Measurements from ENCODE around the gene LRRC15. TPM values are rescaled to one million over a fixed set of nuclear protein-coding genes. Genes with fewer than 3 reads are reported as not detected.

Gene LRRC15
- total RNA-seq, 8 experiments from 2014 or later = 0.05 to 0.71 (median 0.21) TPM

DNA sequence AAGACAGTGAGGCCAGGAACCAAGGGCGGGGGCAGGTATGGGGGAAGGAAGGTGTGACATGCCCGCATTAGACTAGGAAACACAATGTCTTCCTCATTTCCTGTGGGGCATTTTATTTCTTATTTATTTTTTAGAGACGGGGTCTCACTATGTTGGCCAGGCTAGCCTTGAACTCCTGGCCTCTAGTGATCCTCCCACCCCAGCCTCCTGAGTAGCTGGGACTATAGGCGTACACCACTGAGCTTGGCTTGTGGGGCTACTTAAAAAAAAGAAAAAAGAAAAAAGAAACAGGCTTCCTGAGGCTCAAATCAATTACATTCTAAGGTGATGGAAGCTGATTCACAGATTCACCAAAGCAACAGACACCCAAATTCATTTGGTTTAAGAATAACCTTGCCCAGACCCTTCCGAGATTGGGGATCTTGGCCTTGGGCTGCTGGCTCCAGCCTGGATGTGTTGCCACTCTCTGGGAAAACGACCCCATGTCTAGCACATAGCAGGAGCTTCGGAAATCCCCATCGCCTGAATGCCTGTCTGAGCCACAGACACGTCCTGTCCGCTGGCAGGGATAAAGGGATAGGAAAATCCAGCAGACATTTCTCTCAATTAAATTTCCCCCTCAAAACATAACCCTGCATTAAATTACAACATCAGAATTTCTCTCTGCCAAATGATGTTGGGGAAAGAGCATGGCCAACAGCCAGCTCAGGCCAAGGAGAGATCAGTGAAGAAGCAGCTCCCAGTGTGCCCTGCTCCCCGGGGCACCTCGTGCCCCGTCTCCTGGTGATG is 31.4 kb downstream of the LRRC15 start:
- H3K4me3 ChIP-seq = no peak overlapping the region
- 33 to 100% (median 90%) methylated on average over 2 to 10 of the region's 13 CpGs; no CpG with 5 or more reads in 3 of the 10 experiments for WGBS, 10 experiments
- in situ Hi-C loops (cut with MboI; ENCODE audit: low pct_unique_long_range_greater_than_20kb in 2 of 9, low sequenced_read_pairs in 9 of 9, unreplicated experiment in 9 of 9) = loop anchor here in 7 of 9 experiments (10.0 to 25.0 kb wide), 5 partner anchors 57 to 257 kb away; partner anchors contain the start of gene GP5 (in 1 of the 7)
- no peak overlapping the region for H3K27ac ChIP-seq
- peaks cover 7 to 15% of the 10 kb centered on the region in 2 donors for H3K4me1 ChIP-seq (replicated peaks in 1 of 2)
- ATAC-seq (replicated peaks in 6 of 8) = no peak

DNA sequence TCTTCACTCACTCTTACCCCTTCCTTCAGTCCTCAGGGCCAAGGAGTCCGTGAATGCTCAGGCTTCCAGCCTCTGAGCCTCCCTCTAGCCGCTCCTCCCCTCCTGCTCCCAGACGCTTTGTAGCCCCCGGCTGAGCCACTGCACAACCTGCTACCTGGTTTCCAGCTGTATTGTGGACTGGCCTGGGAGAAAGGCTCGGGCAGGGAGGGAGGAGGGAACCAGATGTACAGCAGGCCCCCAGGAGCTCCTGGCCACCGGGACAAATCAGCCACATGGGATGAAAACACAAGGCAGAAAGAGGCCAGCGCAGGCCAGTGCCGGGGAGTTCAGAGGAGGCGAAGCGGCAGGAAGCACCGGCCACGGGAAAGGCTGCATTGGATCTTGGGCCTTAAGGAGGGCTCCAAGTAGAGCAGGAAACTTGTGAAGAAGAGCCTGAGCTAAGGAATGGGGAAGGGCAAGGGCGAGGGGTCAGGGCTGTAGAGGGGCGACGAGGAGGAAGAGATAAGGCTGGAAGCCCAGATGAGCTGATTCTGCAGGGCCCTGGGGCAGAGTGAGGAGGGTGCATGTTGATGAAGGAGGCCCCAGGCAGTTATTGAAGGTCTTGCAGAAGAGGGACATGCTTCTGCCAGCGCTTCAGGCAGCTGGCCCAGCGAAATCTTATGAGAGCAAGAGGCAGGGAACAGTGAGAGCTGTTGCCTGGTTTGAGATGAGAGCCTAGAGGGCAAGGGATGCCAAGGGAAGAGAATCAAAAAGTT is 32.8 kb downstream of the LRRC15 start:
- no peak for ATAC-seq (replicated peaks in 6 of 8)
- peaks cover 11 to 15% of the 10 kb centered on the region in 2 donors for H3K4me1 ChIP-seq (replicated peaks in 1 of 2)
- 74 to 98% (median 82%) methylated on average over 4 to 11 of the region's 17 CpGs; no CpG with 5 or more reads in 3 of the 10 experiments for WGBS, 10 experiments
- no peak overlapping the region for H3K27ac ChIP-seq
- no peak overlapping the region for H3K4me3 ChIP-seq
- in situ Hi-C loops (cut with MboI; ENCODE audit: low pct_unique_long_range_greater_than_20kb in 2 of 9, low sequenced_read_pairs in 9 of 9, unreplicated experiment in 9 of 9) = loop anchor here in 7 of 9 experiments (10.0 to 25.0 kb wide), 5 partner anchors 58 to 258 kb away; partner anchors contain the start of gene GP5 (in 1 of the 7)

GRCh38 chr3:194333981-194334320 is 35.6 kb downstream of the LRRC15 start:
- ATAC-seq (replicated peaks in 6 of 8) = peak in 1 of 8 experiments; percentile 1
- H3K4me1 ChIP-seq (replicated peaks in 1 of 2) = peaks cover 0 to 8% of the 10 kb centered on the region in 2 donors
- 13 to 83% (median 63%) methylated on average over 1 to 13 of the region's 15 CpGs; no CpG with 5 or more reads in 1 of the 10 experiments for WGBS, 10 experiments
- in situ Hi-C loops (cut with MboI; ENCODE audit: low pct_unique_long_range_greater_than_20kb in 2 of 9, low sequenced_read_pairs in 9 of 9, unreplicated experiment in 9 of 9) = loop anchor here in 7 of 9 experiments (5.0 to 25.0 kb wide), 6 partner anchors 61 to 261 kb away; partner anchors contain the start of gene GP5 (in 1 of the 7)
- no peak overlapping the region for H3K27ac ChIP-seq
- no peak overlapping the region for H3K4me3 ChIP-seq

- WGBS, 10 experiments = 3 to 48% (median 30%) methylated on average over 3 to 24 of the region's 69 CpGs; no CpG with 5 or more reads in 3 of the 10 experiments
- Histone ChIP-seq H3K4me1 (replicated peaks in 1 of 2) (peaks cover 0 to 8% of the 10 kb centered on the region in 2 donors), H3K4me3 (peak overlapping the region; percentile 27 to 41 (median 32)), H3K27ac (no peak overlapping the region)
- in situ Hi-C loops (cut with MboI; ENCODE audit: low pct_unique_long_range_greater_than_20kb in 2 of 9, low sequenced_read_pairs in 9 of 9, unreplicated experiment in 9 of 9) = loop anchor here in 7 of 9 experiments (5.0 to 25.0 kb wide), 6 partner anchors 61 to 261 kb away; partner anchors contain the start of gene GP5 (in 1 of the 7)
- ATAC-seq (replicated peaks in 6 of 8) = peak; percentile 95 to 99 (median 98)
Measured at GRCh38 chr3:194333212-194333980, 36.1 kb downstream of the LRRC15 start.

GRCh38 chr3:194332858-194333211 is 36.7 kb downstream of the LRRC15 start:
- no peak for ATAC-seq (replicated peaks in 6 of 8)
- Histone ChIP-seq H3K4me1 (replicated peaks in 1 of 2) (peaks cover 0 to 13% of the 10 kb centered on the region in 2 donors), H3K27ac (no peak overlapping the region), H3K4me3 (no peak overlapping the region)
- in situ Hi-C loops (cut with MboI; ENCODE audit: low pct_unique_long_range_greater_than_20kb in 2 of 9, low sequenced_read_pairs in 9 of 9, unreplicated experiment in 9 of 9) = loop anchor here in 7 of 9 experiments (5.0 to 25.0 kb wide), 6 partner anchors 62 to 262 kb away; partner anchors contain the start of gene GP5 (in 1 of the 7)
- WGBS, 10 experiments = 30 to 100% (median 82%) methylated on average over 1 to 7 of the region's 7 CpGs

DNA sequence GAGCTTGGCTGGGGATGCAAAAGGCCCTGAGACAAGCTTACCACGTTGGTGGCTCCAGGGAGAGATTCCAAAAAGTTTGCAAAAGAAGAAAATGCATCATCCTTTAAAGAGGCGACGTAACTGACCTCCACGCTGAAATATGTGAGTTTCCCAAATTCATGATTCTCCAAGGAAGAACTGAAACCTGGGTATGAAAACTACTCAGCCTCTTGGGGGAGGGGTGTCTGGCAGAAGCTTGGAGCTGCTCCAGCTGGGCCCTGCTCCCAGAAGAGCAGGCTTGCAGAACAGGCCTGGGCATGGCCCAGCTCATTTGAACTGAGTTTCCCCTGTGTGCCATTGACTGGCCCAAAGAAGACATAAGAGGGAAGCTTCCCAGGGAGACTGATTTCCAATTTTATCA is 39.0 kb downstream of the LRRC15 start:
- in situ Hi-C loops (cut with MboI; ENCODE audit: low pct_unique_long_range_greater_than_20kb in 2 of 9, low sequenced_read_pairs in 9 of 9, unreplicated experiment in 9 of 9) = loop anchor here in 7 of 9 experiments (5.0 to 25.0 kb wide), 6 partner anchors 64 to 264 kb away; partner anchors contain the start of gene GP5 (in 1 of the 7)
- 50 to 93% (median 65%) methylated on average over 2 to 4 of the region's 4 CpGs; no CpG with 5 or more reads in 4 of the 10 experiments for WGBS, 10 experiments
- Histone ChIP-seq H3K4me3 (no peak overlapping the region), H3K27ac (no peak overlapping the region), H3K4me1 (replicated peaks in 1 of 2) (peaks cover 9 to 19% of the 10 kb centered on the region in 2 donors)
- no peak for ATAC-seq (replicated peaks in 6 of 8)

- in situ Hi-C loops (cut with MboI; ENCODE audit: low pct_unique_long_range_greater_than_20kb in 2 of 9, low sequenced_read_pairs in 9 of 9, unreplicated experiment in 9 of 9) = loop anchor here in 7 of 9 experiments (5.0 to 25.0 kb wide), 6 partner anchors 65 to 265 kb away; partner anchors contain the start of gene GP5 (in 1 of the 7)
- no peak overlapping the region for H3K27ac ChIP-seq
- 63 to 100% (median 79%) methylated on average over 1 to 8 of the region's 10 CpGs; no CpG with 5 or more reads in 2 of the 10 experiments for WGBS, 10 experiments
- H3K4me1 ChIP-seq (replicated peaks in 1 of 2) = peaks cover 12 to 23% of the 10 kb centered on the region in 2 donors
- ATAC-seq (replicated peaks in 6 of 8) = no peak
- no peak overlapping the region for H3K4me3 ChIP-seq
Measured at GRCh38 chr3:194330160-194330559, 39.4 kb downstream of the LRRC15 start.

DNA sequence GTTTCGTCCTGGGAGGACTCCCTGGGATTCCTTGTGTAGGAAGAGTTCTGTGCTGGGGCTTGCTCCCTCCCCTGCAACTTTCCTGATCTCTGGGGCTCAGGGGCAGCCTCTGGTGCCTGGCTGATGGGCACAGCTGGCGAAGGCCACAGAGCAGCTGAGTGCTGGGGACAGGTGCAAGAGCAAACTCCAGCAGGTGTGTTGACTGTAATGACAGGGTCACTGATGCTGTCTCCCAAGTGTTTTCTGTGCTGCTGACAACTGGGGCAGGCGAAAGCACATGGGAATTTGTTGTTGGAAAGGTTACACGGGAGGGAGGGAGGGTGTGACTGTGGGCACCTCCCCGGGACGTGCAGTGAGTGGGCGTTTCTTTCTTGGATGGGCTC is 40.0 kb downstream of the LRRC15 start:
- peaks cover 15 to 25% of the 10 kb centered on the region in 2 donors for H3K4me1 ChIP-seq (replicated peaks in 1 of 2)
- in situ Hi-C loops (cut with MboI; ENCODE audit: low pct_unique_long_range_greater_than_20kb in 2 of 9, low sequenced_read_pairs in 9 of 9, unreplicated experiment in 9 of 9) = loop anchor here in 5 of 9 experiments (10.0 to 25.0 kb wide), 2 partner anchors 258 to 545 kb away; no protein-coding TSS in a partner anchor
- H3K27ac ChIP-seq = no peak overlapping the region
- H3K4me3 ChIP-seq = no peak overlapping the region
- no peak for ATAC-seq (replicated peaks in 6 of 8)
- 60 to 100% (median 90%) methylated on average over 1 to 6 of the region's 7 CpGs; no CpG with 5 or more reads in 5 of the 10 experiments for WGBS, 10 experiments

DNA sequence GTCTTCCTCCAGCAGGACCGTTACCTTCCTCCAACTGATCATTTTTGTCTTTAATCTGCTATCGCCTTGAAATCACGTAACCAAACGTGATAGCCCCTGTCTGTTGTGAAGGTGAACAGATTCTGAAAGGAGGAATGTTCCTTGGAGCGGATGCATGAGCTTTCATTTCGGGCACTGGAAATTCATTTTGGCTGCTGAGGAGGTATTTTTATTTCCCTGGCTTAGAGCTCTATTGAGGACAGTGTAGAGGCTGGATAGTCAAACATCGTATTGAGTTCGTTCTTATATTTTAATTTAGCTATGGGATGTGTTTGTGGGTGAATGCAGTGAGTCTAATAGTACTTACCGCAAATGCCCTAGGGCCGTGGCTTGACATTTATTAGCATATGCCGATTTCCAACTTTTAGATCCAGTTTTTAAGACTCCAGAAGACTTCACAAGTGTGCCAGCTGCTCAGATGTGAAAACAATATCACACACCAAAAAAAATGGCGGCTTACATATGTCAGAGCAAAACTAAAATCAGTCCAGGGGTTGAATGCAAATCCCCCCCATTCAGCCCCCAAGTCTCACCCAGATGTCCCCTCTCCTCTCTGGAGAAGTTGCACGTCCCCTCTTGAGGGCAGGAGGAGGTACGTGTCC is 40.5 kb downstream of the LRRC15 start:
- Histone ChIP-seq H3K27ac (no peak overlapping the region), H3K4me1 (replicated peaks in 1 of 2) (peaks cover 18 to 29% of the 10 kb centered on the region in 2 donors), H3K4me3 (no peak overlapping the region)
- in situ Hi-C loops (cut with MboI; ENCODE audit: low pct_unique_long_range_greater_than_20kb in 2 of 9, low sequenced_read_pairs in 9 of 9, unreplicated experiment in 9 of 9) = loop anchor here in 5 of 9 experiments (10.0 to 25.0 kb wide), 2 partner anchors 258 to 544 kb away; no protein-coding TSS in a partner anchor
- no peak for ATAC-seq (replicated peaks in 6 of 8)
- WGBS, 10 experiments = 42 to 100% (median 88%) methylated on average over 1 to 13 of the region's 14 CpGs

DNA sequence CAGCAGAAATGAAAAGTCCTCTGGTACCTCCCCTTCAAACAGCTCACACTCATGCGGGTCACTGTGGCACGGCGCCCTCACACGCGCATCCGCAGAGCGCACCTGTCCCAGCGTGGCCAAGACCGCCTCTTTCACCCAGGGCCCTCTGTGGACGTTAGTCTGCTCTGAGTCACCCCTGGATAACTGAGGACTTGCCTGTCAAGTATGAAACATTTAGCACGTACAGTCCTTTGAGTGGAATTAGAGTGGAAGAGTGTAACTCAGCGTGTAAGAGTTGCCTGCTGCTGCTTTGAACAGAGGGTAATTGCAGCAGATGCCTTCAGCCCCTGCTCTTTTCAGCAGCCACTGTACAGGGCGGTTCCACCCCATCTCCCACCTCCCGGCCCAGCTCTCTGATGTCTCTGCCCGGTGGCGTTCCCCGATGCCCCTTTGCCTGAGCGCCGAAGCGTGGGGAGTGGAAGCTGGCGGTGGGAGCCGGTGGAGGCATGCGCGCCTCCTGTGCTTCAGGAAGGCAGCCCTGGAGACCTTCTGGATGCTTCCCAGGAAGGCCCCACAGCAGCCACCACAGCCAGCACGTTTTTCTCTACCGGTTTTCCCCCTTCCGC is 41.4 kb downstream of the LRRC15 start:
- ATAC-seq (replicated peaks in 6 of 8) = peak in 5 of 8 experiments; percentile 8 to 43 (median 36)
- no peak overlapping the region for H3K27ac ChIP-seq
- in situ Hi-C loops (cut with MboI; ENCODE audit: low pct_unique_long_range_greater_than_20kb in 2 of 9, low sequenced_read_pairs in 9 of 9, unreplicated experiment in 9 of 9) = loop anchor here in 5 of 9 experiments (10.0 to 25.0 kb wide), 2 partner anchors 259 to 543 kb away; no protein-coding TSS in a partner anchor

More for the DNA sequence above, 41.4 kb downstream of the LRRC15 start:
- Histone ChIP-seq H3K4me3 (no peak overlapping the region), H3K4me1 (replicated peaks in 1 of 2) (peaks cover 27 to 38% of the 10 kb centered on the region in 2 donors)
- WGBS, 10 experiments = 61 to 100% (median 89%) methylated on average over 1 to 17 of the region's 27 CpGs; no CpG with 5 or more reads in 3 of the 10 experiments
